ENCODE data around the gene NCK2. TPM values are rescaled to one million over a fixed set of nuclear protein-coding genes. Genes with fewer than 3 reads are reported as not detected.

Gene NCK2
- total and polyA plus RNA-seq, 2 of the 13 experiments (the other 11 are each of a cell fraction or from before 2014, with no cell fraction given): 14.8 to 23.5 TPM

- no peak for TF ChIP-seq ZNF18 (CRISPR knock-in tag; IDR thresholded peaks at IDR 0.05; ENCODE audit: insufficient replicate concordance)
- TF ChIP-seq JARID2 (CRISPR knock-in tag; IDR thresholded peaks at IDR 0.05; ENCODE audit: insufficient replicate concordance): no peak
- no peak for TF ChIP-seq CERS6 (CRISPR knock-in tag; IDR thresholded peaks at IDR 0.05)
- no peak for TF ChIP-seq KLF12 (CRISPR knock-in tag; IDR thresholded peaks at IDR 0.05; ENCODE audit: borderline replicate concordance)
- TF ChIP-seq ZNF841 (CRISPR knock-in tag; IDR thresholded peaks at IDR 0.05; ENCODE audit: borderline replicate concordance): no peak
- TF ChIP-seq ZNF230 (CRISPR knock-in tag; IDR thresholded peaks at IDR 0.05): no peak
- TF ChIP-seq ZNF646 (CRISPR knock-in tag; IDR thresholded peaks at IDR 0.05): no peak
- TF ChIP-seq TFE3 (CRISPR knock-in tag; IDR thresholded peaks at IDR 0.05): peak; percentile 60; the same call in 1 of the 2 replicates
- TF ChIP-seq ZNF414 (CRISPR knock-in tag; IDR thresholded peaks at IDR 0.05): no peak
- TF ChIP-seq STAT5B (CRISPR knock-in tag; IDR thresholded peaks at IDR 0.05): no peak
- TF ChIP-seq ZNF792 (CRISPR knock-in tag; IDR thresholded peaks at IDR 0.05): 0 out of 2 replicates have a peak, but pooled peaks have one; percentile 55
- no peak for TF ChIP-seq FOXM1 (CRISPR knock-in tag; IDR thresholded peaks at IDR 0.05)
- TF ChIP-seq ZZZ3 (CRISPR knock-in tag; IDR thresholded peaks at IDR 0.05; ENCODE audit: borderline replicate concordance): no peak
Measured at GRCh38 chr2:105910497-105911238, 166.0 kb downstream of the NCK2 start (continued).

Data from HepG2 (cell line).